ENCODE measurements around the gene ZNF22.

Gene ZNF22

DNA sequence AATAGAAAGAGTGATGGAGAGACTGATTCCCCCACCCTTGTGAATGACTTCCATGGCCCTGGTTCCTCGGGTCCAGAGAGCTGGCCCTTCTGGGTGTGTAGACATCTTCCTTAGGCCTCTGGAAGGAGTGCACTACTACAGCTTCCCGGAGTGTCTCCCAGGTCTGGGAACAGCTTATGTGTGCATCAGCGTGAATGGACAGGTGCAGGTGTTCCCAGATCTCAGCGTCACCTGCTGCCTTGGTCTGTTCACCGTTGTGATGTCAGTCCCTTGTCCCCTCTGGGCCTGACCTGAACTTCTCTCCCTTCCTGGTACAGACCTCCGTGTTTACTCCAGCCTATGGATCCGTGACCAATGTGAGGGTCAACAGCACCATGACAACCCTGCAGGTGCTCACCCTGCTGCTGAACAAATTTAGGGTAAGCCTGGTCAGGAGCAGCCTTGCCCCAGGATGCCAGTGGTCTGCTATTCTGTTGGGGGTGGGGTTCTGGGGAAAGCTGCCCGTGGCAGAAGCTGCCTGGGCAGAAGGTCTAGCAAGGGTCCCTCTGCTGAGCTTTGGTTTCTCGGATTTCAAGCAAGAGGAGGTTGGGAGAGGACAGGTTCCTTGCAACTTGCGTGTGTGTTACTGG, 11.7 kb upstream of the ZNF22 start:
- no peak overlapping the region for H3K4me3 ChIP-seq (ENCODE audit: low read depth, low read length)
- TF ChIP-seq CTCF (IDR thresholded peaks at IDR 0.05; ENCODE audit: borderline replicate concordance, insufficient read depth, low read depth, low read length): no peak

DNA sequence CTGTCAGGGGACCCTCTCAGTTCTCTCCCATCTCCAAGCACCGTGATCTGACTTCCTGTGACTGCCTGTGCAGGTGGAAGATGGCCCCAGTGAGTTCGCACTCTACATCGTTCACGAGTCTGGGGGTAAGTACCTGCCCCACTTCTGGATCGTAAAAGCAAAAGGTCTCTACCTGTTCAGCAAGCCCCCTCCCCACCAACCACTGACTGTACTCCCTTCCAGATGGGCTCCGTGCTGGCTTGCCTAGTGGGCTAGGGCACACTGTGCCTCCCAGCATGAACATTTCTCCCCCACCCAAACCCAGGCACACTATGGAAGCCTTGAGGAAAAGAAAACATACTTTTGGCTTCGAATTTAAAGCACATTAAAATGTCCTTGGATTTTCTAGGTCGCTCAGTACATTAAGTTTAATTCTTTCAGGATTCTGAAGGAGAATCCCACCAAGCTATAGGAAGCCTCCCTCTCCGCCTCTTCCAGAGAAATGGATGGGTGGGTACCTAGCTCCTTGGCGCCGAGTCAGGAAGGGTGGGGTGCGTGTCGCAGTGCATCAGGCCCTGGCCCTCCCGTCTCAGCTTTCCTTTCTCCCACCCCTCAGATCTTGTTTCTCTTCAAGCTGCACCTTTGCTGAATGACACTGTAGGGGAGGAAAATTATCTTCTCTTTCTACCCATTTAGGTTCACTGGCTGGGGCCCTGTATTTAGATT, 11.0 kb upstream of the ZNF22 start:
- H3K4me3 ChIP-seq (ENCODE audit: low read depth, low read length): no peak overlapping the region
- no peak for TF ChIP-seq CTCF (IDR thresholded peaks at IDR 0.05; ENCODE audit: borderline replicate concordance, insufficient read depth, low read depth, low read length)

GRCh38 chr10:44990302-44990655, 10.4 kb upstream of the ZNF22 start:
- no peak overlapping the region for H3K4me3 ChIP-seq (ENCODE audit: low read depth, low read length)
- 0 out of 2 replicates have a peak, but pooled peaks have one; percentile 5 for TF ChIP-seq CTCF (IDR thresholded peaks at IDR 0.05; ENCODE audit: borderline replicate concordance, insufficient read depth, low read depth, low read length)

DNA sequence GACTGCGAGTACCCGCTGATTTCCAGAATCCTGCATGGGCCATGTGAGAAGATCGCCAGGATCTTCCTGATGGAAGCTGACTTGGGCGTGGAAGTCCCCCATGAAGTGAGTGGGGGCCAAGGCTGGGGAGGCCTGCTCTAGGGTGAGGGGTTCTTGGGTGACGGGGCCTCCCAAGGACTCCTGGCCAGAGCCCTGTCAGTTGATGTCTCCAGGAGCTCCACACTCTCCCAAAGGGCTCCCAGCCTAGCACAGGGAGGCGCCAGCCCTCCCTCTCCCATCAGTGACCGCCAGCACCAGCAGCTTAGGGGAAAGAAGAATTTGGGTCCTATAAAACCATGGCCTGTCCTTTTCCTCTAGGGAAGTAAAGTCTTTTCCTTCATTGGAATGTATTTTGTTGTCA, 9.8 kb upstream of the ZNF22 start:
- TF ChIP-seq CTCF (IDR thresholded peaks at IDR 0.05; ENCODE audit: borderline replicate concordance, insufficient read depth, low read depth, low read length): no peak
- H3K4me3 ChIP-seq (ENCODE audit: low read depth, low read length): no peak overlapping the region

DNA sequence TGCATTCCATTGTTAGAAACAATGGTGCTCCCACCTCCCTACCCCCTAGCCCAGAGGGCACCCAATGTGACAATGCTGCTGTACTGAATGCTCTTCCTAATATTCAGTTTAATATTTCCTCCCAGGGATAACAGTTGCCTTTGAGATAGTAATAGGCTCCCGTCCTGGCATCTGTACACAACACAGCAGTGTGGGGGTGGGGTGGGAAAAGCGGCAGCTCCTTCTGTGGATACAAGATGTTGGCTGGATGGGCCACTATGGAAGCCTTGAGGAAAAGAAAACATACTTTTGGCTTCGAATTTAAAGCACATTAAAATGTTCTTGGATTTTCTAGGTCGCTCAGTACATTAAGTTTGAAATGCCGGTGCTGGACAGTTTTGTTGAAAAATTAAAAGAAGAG, 9.2 kb upstream of the ZNF22 start:
- no peak for TF ChIP-seq CTCF (IDR thresholded peaks at IDR 0.05; ENCODE audit: borderline replicate concordance, insufficient read depth, low read depth, low read length)
- no peak overlapping the region for H3K4me3 ChIP-seq (ENCODE audit: low read depth, low read length)

DNA sequence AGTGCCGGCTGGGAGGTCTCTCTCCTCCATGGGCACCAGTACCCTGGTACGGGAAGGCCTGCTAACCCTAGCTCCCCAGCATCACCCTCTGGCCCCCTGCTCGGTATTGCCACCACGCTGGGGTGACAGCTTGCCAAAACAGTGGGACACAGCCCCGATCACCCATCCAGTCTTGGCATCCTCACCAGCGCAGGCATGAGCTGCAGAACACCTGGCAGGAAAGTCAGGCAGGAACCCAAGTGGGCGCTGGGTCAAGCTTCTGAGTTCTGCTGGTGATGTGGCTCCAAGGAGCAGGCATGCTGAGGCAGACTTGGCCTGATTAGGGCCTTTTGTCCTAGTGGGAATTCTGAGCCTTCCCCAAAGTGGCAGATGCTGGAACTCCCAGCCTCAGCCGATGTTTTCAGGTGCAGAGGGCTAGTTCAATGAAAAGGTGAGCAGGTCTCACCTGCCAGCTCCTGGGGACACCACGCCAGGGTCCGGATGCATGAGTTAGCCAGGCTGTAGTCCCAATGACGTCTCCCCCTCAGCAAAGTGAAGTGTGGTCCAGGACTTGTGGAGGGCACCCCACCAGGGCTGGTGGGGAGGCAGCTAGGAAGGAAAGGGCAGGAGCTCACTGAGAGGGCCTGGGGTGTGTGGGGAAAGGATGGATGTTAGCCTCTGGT, 8.5 kb upstream of the ZNF22 start:
- H3K4me3 ChIP-seq (ENCODE audit: low read depth, low read length): no peak overlapping the region
- no peak for TF ChIP-seq CTCF (IDR thresholded peaks at IDR 0.05; ENCODE audit: borderline replicate concordance, insufficient read depth, low read depth, low read length)

All from GM12875 (cell line).